HUDEP-2 (cell line): ENCODE results near the gene PLD3.
A peak's percentile ranks its signal among the peaks of the same experiment; 100 is the strongest.

Experiments used
- DNase-seq, 76 experiments: peaks; one replicate each; lab custom pipeline; 2025; ENCODE audit not compliant: unreplicated experiment in 76 of 76; lab: John Stamatoyannopoulos, UW

Gene PLD3

GRCh38 chr19:40411125-40411842 lies 62.8 kb downstream of the PLD3 start:
- no peak for DNase-seq

GRCh38 chr19:40411958-40412499 lies 63.5 kb downstream of the PLD3 start:
- no peak for DNase-seq

- DNase-seq: no peak
Observed at GRCh38 chr19:40412866-40413265, 64.4 kb downstream of the PLD3 start.

- no peak for DNase-seq
Observed at GRCh38 chr19:40413291-40413845, 64.9 kb downstream of the PLD3 start, which contains the start of gene PRX. Gene PRX (minus strand): TSS chr19:40413378. CDS start chr19:40407932, 5,446 bp downstream.

GRCh38 chr19:40414542-40415535 lies 66.3 kb downstream of the PLD3 start:
- no peak for DNase-seq

GRCh38 chr19:40415768-40416167 lies 67.3 kb downstream of the PLD3 start:
- no peak for DNase-seq

GRCh38 chr19:40416918-40417642 lies 68.6 kb downstream of the PLD3 start:
- DNase-seq: peak in 13 of 76 experiments; percentile 14 to 45 (median 29)

- DNase-seq: no peak
Observed at GRCh38 chr19:40417643-40417981, 69.1 kb downstream of the PLD3 start.

GRCh38 chr19:40418040-40418439 lies 69.5 kb downstream of the PLD3 start:
- DNase-seq: no peak

GRCh38 chr19:40419066-40419612 lies 70.6 kb downstream of the PLD3 start:
- DNase-seq: no peak

- no peak for DNase-seq
Observed at GRCh38 chr19:40419780-40420179, 71.3 kb downstream of the PLD3 start.

GRCh38 chr19:40420451-40420765 lies 71.9 kb downstream of the PLD3 start:
- DNase-seq: no peak

- DNase-seq: peak in 74 of 76 experiments; percentile 52 to 100 (median 86)
Observed at GRCh38 chr19:40420766-40421765, 72.6 kb downstream of the PLD3 start.

GRCh38 chr19:40421993-40422747 lies 73.7 kb downstream of the PLD3 start:
- peak in 7 of 76 experiments; percentile 17 to 43 (median 31) for DNase-seq

- DNase-seq: no peak
Observed at GRCh38 chr19:40422748-40423566, 74.5 kb downstream of the PLD3 start.

- DNase-seq: no peak
Observed at GRCh38 chr19:40423938-40424337, 75.4 kb downstream of the PLD3 start.
